ENCODE results near the gene SOX21.

GRCh38 chr13:94716016-94716415 is 3.7 kb upstream of the SOX21 start:
- no peak for TF ChIP-seq CTCF (IDR thresholded peaks at IDR 0.05)
- no peak for TF ChIP-seq EP300 (IDR thresholded peaks at IDR 0.05)
- TF ChIP-seq POLR2AphosphoS5 (IDR thresholded peaks at IDR 0.05) = no peak

All from sigmoid colon (tissue), 4 donors.